ENCODE results near the gene DGKZ.

DGKZ gene

DNA sequence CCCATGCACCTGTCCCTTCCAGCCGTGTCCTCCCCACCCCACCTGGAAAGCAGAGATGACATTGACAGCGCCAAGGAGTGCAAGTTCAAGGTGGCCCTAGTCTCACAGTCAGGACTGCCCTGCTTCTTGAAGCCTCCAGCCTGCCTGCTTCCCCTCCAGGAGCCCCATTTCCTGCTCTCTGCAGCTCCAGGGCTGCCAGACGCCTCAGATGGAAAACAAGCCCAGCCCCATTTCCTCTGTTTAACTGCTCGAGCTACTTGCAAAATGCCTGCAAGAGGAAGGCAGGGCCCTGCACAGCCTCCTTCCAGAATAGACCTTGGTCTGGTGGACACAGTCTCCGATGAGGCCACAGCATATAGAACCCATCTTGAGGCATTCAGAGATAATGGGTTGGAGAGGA, 5.0 kb upstream of the DGKZ start:
- Histone ChIP-seq H3K27ac (peak overlapping the region in 12 of 21 experiments; percentile 9 to 73 (median 53)), H3K4me3 (no peak overlapping the region)

DNA sequence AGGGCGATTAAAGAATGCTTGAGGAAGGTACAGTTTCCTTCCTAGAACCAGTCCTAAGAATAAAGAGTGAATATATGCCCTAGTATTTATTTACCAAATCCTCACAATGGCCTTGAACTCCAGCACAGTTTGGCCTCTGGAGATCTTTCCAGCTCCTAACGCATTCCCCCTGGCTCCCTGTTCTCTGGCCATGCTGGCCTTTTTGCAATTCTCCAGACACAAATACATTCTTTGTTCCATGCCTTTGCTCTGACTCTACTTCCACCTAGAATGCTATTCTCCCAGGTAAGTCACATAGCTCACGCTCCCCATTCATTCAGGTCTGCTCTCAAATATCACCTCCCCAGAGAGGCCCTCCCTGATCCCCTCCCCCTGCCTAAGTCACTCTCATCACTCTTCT, 3.7 kb upstream of the DGKZ start:
- Histone ChIP-seq H3K27ac (peak overlapping the region in 4 of 21 experiments; percentile 10 to 81 (median 68)), H3K4me3 (no peak overlapping the region)

DNA sequence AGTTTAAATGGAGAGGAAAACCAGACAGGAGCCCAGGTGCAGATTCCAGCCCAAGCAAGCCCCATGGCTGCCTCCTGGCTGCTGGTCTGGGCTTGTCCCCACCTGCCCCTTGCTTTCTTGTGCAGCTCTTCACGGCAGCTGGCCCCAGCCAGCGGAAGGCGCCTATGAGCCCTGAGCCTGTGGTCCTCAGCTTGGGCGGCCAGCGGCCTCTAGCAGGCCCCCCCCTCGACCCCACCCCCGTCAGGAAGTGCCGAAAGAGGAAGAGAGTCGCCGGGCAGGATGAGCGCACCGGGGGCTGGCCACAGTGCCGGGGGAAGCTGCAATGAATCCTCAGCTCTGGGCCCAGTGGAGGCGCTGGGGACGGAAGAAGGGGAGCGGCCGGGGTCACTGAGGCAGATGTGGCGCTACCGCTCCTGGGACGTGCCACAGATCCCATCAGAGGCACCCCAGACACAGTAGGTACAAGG, 2.1 kb upstream of the DGKZ start:
- Histone ChIP-seq H3K27ac (peak overlapping the region in 20 of 21 experiments; percentile 41 to 93 (median 78)), H3K4me3 (peak overlapping the region; percentile 34 to 92 (median 39))

DNA sequence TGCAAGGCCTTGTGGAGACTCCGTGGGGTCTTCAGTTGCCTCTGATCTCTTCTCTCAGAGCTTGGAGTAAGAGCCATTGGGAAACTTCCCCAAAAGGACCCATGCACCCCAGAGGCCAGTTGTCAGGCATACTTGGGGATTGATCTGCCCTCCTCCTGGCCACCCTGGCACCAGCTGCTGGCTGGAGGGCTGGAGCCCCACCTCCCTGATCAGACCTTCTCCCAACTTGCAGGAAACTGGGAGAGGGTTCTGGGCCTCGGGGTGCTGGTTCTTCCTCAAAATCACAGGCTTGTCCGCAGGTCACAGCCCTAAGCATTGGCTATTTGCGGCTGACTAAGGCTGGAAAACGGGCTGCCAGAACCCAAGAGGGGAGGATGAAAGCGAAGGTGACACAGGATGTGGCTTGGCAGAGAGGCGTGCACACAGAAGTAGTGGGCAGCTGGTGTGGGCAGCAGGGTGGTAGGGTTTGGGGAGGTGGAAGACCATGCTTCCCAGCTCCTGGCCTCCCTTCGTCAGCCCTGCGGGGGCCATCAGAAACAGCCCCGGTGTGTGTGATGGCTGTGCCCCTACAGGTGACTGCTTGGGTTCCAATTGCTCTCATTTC, 1.3 kb upstream of the DGKZ start:
- peak overlapping the region in 20 of 21 experiments; percentile 41 to 93 (median 78) for H3K27ac ChIP-seq
- peak overlapping the region; percentile 34 to 92 (median 39) for H3K4me3 ChIP-seq

DNA sequence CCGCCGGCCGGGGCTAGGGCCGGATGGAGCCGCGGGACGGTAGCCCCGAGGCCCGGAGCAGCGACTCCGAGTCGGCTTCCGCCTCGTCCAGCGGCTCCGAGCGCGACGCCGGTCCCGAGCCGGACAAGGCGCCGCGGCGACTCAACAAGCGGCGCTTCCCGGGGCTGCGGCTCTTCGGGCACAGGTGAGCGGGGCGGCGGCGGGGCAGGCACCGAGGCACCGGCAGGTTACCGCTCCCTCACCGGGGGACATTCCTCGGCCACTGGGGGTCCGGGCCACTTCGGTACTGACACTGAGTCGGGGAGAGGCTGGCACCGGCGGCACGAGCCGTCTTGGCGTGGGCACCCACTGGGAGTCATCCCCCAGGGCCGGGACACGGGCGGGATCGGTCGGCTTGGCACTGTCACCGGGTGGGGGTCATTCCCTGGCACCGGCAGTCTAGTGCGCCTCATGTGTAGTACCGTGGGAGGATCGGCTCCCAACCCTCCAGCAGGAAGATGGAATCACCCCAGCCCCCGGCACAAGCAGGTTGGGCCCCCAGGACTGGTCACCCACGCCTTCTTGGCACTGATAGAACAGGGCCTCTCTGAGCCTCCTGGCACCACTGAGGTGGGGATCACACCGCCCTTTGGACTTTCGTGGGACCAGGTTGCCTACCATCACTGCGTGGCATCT, 511 bp downstream of the DGKZ start:
- H3K27ac ChIP-seq: peak overlapping the region; percentile 59 to 91 (median 84)
- H3K4me3 ChIP-seq: peak overlapping the region; percentile 58 to 92 (median 82)

DNA sequence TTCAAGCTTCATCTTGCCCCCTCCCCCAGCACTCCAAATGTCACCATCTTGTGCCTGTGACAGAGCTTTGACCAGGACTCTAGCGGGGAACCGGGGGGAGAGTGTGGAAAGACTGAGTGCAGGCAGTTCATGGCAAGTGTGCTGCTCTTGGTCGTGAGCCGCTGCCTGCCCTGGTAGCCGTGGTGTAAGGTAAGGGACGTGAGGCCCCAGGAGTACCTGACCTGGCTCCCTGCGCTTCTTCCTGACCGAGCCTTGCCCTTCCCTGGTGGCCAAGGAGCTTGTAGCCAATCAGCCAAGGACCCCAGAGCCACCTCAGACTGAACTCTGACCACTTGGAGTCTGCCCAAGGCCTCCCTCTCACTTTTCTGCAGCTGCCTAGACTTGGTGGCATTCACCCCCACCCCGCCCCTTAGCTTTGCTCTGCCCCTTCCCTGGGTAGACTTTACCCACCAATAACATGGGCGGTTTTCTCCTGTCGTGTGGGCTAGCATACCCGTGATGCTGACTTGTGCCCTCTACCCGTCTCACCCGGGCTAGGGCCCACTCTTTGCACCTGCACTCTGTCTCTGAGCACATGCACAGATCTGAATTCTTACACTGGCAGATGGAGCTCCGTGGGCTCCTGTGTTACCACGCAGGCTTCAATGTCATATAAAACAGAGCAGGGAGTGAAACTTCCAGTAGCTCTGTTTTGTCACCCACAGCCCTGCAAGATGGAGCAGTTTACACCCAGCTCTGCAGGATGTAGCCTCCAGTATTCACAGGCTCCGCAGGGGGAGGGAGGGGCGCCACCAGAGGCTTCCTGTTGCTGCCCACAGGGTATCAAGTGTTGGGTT, 1.5 kb downstream of the DGKZ start:
- H3K27ac ChIP-seq: peak overlapping the region in 17 of 21 experiments; percentile 22 to 91 (median 84)
- H3K4me3 ChIP-seq: peak overlapping the region; percentile 58 to 92 (median 82)

DNA sequence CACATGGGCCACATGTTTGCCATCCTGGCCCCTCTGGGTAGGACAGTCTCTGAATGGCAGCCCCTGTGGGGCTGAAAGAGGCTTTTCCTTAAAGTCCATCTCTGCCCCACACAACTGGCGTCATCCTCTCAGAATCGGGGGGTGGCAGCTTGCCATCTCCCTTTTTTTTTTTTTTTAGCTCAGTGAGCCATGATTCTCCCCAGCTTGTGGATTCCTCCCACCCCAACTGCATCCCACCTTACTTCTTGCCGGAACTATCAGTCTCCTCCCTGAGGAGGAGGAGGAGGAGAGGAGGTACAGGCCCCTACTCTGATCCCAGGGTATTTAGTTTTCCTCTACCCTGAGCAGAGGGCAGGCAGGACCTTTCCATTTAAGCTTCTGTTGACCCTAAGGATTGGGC, 3.4 kb downstream of the DGKZ start:
- peak overlapping the region in 12 of 21 experiments; percentile 9 to 90 (median 72) for H3K27ac ChIP-seq
- no peak overlapping the region for H3K4me3 ChIP-seq

DNA sequence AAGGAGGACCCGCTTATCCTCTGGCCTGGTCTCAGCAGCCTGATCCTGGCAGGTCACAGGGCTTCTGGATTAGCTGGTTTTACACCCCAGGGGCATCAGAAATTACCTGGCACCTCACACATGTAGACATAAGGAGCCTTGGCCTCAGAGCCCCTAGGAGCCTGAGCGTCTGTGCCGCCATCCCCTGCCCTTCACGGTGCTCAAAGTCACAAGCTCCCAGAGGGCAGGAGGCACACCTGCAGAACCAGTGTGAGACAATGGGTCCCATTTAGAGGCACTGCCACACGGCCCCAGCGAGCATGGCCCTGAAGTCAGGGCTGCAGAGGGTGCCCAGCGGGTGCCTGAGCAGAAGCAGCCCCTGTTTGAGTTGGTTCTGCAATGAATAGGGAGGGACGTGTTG, 3.9 kb downstream of the DGKZ start:
- Histone ChIP-seq H3K27ac (peak overlapping the region in 13 of 21 experiments; percentile 2 to 90 (median 72)), H3K4me3 (no peak overlapping the region)

DNA sequence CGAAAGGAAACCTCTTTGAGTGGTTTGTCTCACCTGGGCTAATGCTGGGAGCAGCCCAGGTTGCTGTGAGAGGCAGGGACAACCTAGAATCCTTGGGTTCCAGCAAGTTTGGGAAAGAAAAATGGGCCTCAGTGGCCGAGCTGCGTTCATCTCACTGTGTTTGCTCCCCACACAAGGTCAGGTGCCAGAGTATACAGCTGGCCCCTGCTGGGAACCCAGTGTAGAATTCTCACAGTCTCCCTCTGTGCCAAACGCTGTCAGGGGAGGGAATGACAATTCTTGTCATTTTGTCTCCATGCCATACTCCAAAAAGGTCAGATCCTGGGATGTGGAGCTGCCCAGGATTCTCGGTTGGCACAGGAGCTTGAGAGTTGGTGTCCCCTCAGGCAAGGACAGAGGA, 4.3 kb downstream of the DGKZ start:
- peak overlapping the region in 1 of 7 experiments; percentile 18 for H3K4me3 ChIP-seq
- H3K27ac ChIP-seq: peak overlapping the region in 16 of 21 experiments; percentile 2 to 90 (median 72)

DNA sequence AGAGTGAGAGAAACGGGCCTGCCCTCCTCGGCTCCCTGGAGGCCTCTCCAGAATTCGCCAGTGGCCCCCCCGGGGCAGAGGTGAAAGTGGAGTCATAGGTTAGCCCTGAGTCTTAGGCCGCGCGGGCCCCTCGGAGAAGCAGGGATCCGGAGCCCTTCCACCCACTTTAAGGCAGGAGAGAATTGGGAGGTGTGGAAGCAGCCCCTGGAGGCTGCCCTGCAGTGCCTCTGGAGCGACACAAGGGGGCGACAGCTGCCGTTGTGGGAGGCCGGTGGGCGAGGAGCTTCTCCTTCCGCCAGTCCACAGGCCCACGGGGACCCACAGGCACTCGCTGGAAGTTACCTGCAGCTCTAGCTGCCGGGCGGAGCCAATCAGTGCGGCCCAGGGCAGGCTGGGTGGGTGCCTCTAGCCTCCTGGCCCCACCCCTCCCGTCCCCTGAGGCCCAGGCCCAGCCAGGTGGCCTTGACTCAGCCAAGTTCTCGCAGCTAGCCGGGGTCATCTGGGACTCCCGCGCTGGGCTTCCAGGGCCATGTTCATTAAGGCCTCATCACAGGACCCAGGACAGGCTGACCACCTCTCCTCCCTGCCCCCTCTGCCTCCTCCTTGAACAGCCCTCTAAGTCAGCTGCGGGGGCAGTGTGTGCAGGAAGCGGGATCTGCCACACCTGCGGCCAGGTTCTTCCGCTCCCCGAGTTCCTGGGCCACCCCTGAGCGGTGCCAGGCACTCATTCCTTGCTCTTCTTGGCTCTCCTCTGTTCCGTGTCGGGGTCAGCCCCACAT, 5.0 kb downstream of the DGKZ start:
- Histone ChIP-seq H3K4me3 (peak overlapping the region in 3 of 7 experiments; percentile 9 to 18 (median 17)), H3K27ac (peak overlapping the region in 18 of 21 experiments; percentile 2 to 90 (median 69))

DNA sequence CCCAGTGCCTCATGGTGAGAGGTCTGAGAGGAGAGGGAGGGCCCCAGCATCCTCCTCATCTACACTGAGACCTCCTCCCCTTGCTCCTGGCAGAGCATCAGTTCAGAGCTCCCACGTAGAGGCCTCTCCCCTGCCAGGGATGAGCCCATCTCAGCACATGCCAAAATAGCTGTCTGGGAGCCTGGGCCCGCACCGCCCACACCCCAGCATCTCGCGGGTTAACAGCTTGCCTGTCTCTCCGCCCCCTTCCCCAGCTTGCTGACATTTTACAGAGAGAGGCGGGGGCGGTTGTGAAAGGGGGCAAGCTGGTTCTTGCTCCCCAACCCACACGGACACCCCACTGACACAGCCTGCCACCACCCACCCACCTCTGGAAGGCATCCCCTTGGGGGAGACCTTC, 6.4 kb downstream of the DGKZ start:
- no peak overlapping the region for H3K4me3 ChIP-seq
- peak overlapping the region in 14 of 21 experiments; percentile 0 to 90 (median 59) for H3K27ac ChIP-seq

DNA sequence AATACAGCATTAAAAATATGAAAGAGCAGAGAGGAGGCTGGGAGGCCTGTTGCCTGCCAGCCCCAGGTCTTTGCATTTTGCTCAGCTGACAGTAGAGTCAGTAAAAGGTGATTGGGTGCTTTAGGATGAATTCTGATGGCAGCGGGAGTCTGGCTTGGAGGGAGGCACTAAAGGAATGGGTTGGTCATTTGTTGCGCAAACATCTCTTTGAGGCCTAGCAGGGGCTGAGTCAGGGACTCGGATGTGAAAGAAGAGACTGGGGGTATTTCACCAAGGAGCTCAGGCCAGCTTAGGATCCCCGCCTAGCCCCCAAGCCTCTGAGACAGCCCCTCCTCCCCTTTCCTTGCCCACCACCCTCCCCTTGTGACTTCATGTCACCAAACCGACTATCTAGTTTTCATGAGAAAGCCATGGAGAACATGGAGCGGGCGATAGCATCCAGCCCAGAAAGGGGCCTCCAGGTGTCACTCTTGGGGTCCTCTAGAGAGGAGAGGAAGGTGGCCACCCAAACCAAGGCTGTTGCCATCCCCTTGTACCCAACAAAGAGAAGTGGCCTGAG, 9.7 kb downstream of the DGKZ start:
- Histone ChIP-seq H3K4me3 (no peak overlapping the region), H3K27ac (peak overlapping the region in 12 of 21 experiments; percentile 12 to 78 (median 48))

DNA sequence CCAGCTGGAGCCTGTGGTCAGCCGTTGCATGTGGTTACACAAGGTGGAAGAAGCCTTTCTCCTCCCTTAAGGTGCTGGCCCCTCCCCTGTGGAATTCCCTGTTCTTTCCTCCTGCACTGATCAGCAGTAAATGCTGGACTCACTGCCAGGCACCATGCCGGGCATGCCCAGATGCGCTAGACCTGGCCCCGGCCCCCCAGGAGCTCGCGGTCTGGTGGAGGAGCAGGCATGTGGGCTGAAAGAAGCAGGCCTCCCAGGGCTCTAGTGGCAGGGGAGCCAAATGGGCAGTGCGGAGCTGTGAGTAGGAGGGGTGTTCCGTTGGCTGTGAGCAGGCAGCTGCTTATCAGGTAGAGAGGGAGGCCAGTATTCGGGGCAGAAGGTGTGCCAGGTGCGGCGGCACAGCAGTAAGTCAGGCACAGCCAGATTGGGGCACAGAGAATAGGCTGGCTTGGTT, 10.2 kb downstream of the DGKZ start:
- H3K4me3 ChIP-seq: peak overlapping the region in 1 of 7 experiments; percentile 9
- peak overlapping the region in 13 of 21 experiments; percentile 12 to 78 (median 46) for H3K27ac ChIP-seq

DNA sequence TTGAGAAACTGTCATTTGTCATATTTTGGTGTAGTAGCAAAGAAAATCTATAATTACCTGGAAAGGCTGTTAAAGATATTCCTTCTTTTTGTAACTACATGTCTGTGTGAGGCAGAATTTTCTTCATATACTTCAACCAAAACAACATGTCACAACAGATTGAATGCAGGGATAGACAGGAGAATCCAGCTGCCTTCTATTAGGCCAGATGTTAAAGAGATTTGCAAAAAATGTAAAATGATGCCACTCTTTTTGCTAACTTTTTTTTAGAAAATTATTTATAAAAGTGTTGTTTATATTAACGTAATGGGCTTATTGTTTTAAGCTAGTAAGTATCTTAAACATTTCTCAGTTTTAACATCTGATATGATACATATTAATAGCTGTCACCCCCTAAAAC, 12.7 kb downstream of the DGKZ start:
- no peak overlapping the region for H3K4me3 ChIP-seq
- H3K27ac ChIP-seq: peak overlapping the region in 3 of 21 experiments; percentile 13 to 92 (median 17)

DNA sequence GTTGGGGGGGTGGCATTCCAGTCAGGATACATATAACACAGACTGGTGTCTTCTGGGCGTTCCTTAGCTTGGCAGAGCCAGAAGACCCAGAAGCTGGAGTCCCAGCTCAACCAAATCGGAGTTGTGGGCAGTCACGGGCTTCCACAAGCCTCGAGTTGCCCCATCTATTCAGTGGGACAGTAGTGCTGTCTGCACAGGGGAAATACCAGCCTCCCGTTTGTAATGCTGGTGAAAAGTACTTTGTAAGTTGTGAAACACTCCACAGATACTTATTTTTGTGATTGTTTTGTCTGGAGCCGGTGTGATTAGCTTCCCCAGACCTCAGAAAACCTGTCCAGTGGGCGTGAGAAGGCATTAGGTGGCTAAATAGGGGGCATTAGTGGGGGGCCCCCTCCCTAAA, 13.6 kb downstream of the DGKZ start:
- H3K27ac ChIP-seq: peak overlapping the region in 20 of 21 experiments; percentile 50 to 95 (median 80)
- H3K4me3 ChIP-seq: peak overlapping the region in 5 of 7 experiments; percentile 9 to 28 (median 21)

DNA sequence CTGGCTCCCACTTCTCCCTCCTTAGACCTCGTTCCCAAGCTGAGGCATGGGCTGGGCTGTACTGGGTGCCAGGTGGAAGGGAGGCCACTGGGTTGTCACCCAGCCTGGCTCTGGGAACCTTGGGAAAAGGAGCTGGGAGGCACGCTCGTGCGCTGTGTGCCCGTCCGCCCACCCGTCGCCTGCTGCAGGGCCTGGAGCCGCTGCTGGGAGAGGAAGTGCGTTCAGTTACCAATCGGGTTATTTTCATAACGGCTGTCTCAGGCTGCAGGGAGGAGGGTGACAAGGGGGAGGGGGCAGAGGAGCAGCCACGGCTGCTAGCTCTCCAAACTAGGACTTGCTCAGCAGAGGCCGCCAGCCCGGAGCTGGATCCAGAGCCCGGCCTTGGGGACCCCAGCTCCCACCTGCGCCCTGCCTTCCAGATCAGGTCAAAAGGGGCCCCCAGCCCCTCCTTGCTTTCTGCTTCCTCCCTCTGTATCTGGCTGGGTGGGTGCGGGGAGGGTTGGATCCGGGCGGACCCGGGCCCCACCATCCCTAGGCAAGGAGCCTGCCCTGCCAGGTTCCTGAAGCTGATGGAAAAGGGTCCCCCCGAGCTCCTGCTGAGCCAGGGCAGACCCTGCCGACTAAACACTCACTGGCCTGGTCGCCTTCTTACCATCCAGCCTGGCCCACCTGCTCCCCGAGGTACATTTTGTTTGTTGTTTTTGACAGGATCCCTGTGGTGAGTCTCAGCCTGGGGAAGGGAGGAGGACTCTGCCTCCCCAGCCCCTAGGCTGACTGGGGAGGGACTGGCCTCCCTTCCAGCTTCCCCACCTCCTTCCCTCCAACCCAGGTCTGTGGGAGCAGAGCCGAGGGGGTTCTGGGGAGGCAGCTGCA, 14.3 kb downstream of the DGKZ start:
- peak overlapping the region; percentile 4 to 28 (median 17) for H3K4me3 ChIP-seq

DNA sequence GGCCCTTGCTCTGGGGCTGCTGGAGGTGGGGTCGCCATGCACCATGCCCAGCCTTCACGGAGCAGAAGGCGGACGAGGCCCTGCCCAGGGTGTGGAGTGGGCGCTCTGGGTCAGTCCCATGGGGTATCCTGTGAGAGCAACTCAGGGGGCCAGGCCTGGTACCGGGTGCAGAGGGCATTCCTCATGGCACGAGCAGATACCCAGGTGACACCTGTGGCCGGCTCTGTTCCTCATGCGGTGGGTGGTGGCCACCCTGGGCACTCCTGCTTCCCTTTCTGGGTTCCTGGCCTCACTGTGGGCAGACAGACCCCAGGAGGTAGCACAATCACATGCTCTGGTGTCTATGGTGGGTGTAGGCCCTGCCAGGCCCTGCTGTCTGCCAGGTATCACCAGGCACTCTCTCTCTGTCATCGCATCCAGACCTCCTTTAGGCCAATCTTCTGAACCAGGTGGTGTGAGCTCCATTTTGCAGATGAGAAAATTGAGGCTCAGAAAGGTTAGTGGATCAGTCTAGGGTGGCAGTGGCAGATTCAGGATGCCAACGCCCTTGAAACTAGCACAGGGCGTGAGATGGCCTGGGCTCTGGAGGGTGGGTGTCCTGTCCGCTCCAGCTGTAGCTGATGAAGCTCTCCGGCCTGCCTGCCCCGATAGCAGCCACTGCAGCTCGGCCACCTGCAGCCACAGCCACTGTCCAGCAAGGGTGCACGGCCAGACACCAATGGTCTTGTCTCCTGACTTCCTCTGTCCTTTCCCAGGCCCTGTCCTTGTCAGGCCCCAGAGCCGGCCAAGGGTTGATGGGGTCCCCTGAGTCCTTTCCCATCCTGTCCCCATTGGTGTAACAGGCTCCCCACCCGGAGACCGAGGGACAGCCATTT, 15.1 kb downstream of the DGKZ start:
- Histone ChIP-seq H3K4me3 (peak overlapping the region in 6 of 7 experiments; percentile 4 to 28 (median 14)), H3K27ac (peak overlapping the region in 20 of 21 experiments; percentile 50 to 95 (median 80))

More for the DNA sequence above, 14.3 kb downstream of the DGKZ start:
- peak overlapping the region in 20 of 21 experiments; percentile 50 to 95 (median 80) for H3K27ac ChIP-seq
